Epithelial cell of esophagus (primary cell): Measurements from ENCODE around the gene TTC8.

ENCODE experiments used
- DNase-seq: peaks from one replicate; pipeline ENCODE4 v3.0.0; 2010; ENCODE audit warnings: low read depth
- H3K4me3 ChIP-seq: 2 replicates; pipeline ENCODE4 v1.5.1; 2011; ENCODE audit warnings: mild to moderate bottlenecking, low read length, control low read depth
- TF ChIP-seq, protein P1 (sequence below): IDR thresholded peaks from 2 replicates; pipeline ENCODE4 v1.5.1; 2011; ENCODE audit warnings: low read depth, mild to moderate bottlenecking, low read length, control low read depth, inconsistent platforms; ENCODE audit not compliant: insufficient read depth; ENCODE audit errors: missing control alignments

TTC8 gene

GRCh38 chr14:88837495-88837894, 13.0 kb downstream of the TTC8 start:
- DNase-seq, result no peak
- no peak overlapping the region for H3K4me3 ChIP-seq
- TF ChIP-seq, protein P1, sequence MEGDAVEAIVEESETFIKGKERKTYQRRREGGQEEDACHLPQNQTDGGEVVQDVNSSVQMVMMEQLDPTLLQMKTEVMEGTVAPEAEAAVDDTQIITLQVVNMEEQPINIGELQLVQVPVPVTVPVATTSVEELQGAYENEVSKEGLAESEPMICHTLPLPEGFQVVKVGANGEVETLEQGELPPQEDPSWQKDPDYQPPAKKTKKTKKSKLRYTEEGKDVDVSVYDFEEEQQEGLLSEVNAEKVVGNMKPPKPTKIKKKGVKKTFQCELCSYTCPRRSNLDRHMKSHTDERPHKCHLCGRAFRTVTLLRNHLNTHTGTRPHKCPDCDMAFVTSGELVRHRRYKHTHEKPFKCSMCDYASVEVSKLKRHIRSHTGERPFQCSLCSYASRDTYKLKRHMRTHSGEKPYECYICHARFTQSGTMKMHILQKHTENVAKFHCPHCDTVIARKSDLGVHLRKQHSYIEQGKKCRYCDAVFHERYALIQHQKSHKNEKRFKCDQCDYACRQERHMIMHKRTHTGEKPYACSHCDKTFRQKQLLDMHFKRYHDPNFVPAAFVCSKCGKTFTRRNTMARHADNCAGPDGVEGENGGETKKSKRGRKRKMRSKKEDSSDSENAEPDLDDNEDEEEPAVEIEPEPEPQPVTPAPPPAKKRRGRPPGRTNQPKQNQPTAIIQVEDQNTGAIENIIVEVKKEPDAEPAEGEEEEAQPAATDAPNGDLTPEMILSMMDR, result no peak

- TF ChIP-seq, protein P1, result no peak
- no peak overlapping the region for H3K4me3 ChIP-seq
Measured at GRCh38 chr14:88838015-88838414, 13.6 kb downstream of the TTC8 start.

DNA sequence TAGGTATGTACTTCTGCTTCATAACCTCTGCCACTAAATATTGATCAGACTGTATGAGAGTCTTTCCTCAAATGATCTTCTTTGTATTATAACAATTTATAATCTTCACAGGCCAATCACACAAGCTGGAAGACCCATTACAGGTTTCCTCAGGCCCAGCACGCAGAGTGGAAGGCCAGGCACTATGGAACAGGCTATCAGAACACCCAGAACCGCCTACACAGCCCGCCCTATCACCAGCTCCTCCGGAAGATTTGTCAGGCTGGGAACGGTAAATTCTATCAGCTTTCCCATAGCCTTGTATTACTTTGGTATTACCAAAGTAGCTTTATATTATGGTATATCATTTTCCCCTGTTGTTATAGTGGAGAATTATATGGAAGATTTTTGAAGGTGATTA, 16.5 kb downstream of the TTC8 start:
- DNase-seq, result no peak
- TF ChIP-seq, protein P1, result no peak
- no peak overlapping the region for H3K4me3 ChIP-seq

More at GRCh38 chr14:88838015-88838414, 13.6 kb downstream of the TTC8 start:
- no peak for DNase-seq

GRCh38 chr14:88841741-88842140, 17.3 kb downstream of the TTC8 start:
- peak; percentile 48 for DNase-seq
- no peak overlapping the region for H3K4me3 ChIP-seq
- TF ChIP-seq, protein P1, result no peak

DNA sequence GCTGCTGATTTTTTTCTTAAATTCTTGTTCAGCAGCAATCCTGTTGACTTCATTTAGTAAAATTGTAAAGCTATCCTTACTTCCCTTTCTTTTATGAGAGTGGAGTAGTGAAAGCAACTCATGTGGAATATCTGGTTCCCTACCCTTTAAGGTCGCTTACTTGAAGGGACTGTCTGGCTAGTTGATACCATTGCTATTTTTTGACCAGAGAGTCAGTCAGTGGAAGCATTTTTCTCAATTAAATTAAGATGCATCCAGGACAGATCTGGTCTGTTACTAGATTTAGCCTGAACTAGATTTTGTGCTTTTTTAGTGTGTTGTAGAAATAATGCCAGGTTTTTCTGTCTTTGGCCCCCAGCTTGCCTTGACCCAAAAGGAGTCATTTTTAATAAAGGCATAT, 18.0 kb downstream of the TTC8 start:
- H3K4me3 ChIP-seq, result no peak overlapping the region
- TF ChIP-seq, protein P1, result no peak
- DNase-seq, result no peak

DNA sequence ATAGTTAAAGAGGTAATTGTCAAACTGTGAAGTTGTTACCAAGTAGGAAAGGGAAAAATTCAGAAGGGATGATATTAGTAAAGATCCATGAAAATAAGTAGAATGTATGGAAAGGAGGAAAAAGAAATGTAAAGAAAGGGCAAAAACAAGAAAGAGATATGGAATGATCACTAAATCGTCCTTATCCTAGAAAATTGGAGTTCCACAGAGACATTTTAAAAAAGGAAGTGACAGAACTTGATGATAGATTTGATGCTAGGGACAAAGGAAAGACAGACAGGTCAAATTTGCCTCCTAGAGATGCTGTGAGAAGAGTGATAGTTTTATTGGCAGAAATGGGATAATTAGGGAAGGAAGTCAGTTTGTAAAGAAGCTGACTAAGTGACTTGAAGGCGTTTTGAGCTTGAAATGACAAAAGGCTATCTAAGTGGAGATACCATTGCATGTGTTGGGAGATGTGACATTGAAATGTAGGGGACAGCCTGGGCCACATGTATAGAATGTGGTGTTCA, 20.6 kb downstream of the TTC8 start:
- DNase-seq, result no peak
- H3K4me3 ChIP-seq, result no peak overlapping the region
- TF ChIP-seq, protein P1, result no peak

DNA sequence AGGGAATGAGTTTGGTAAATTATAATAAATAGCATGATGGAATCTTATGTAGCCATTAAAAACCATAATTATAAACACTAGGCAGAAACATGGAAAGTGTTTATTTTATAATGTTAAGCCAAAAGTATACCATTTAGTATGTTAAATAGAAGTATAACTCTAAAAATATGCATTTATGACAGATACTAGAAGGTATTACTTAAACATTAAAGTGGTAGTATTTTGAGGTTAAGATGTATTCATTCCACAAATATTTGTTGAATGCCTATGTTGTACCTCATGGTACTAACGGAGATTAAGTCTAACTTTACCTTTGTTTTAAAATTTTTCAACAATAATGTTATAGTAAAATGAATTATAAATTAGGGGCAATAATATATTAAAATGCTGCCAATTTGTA, 24.1 kb downstream of the TTC8 start:
- peak; percentile 15 for DNase-seq

More for the DNA sequence above, 24.1 kb downstream of the TTC8 start:
- H3K4me3 ChIP-seq, result no peak overlapping the region
- TF ChIP-seq, protein P1, result no peak
